H9 (cell line): ENCODE measurements around the gene ADAM8. TPM values are rescaled to one million over a fixed set of nuclear protein-coding genes. Genes with fewer than 3 reads are reported as not detected.

Source experiments
- DNase-seq: peaks from one replicate; pipeline ENCODE4 v3.0.0-alpha.2; 2017
- H2AFZ ChIP-seq: one replicate; pipeline ENCODE4 v1.6.1; 2013; ENCODE audit warnings: mild to moderate bottlenecking, low read length, control low read depth, moderate library complexity
- H2AK5ac ChIP-seq: 2 replicates; pipeline ENCODE4 v1.6.1; 2013; ENCODE audit warnings: low read length, control low read depth, mixed read lengths; ENCODE audit not compliant: insufficient read length
- H2BK120ac ChIP-seq: one replicate; pipeline ENCODE4 v1.6.1; 2013; ENCODE audit warnings: low read depth, mild to moderate bottlenecking, low read length, control low read depth, inconsistent platforms; ENCODE audit not compliant: poor library complexity, severe bottlenecking
- H2BK12ac ChIP-seq: 2 replicates; pipeline ENCODE4 v1.6.1; 2013; ENCODE audit warnings: low read length, control low read depth, mixed read lengths, low read depth; ENCODE audit not compliant: insufficient read length
- H2BK15ac ChIP-seq: 2 replicates; pipeline ENCODE4 v1.6.1; 2013; ENCODE audit warnings: low read depth, low read length, control low read depth
- H2BK20ac ChIP-seq: one replicate; pipeline ENCODE4 v1.6.1; 2013; ENCODE audit warnings: low read depth, mild to moderate bottlenecking, low read length, control low read depth, inconsistent platforms; ENCODE audit not compliant: poor library complexity, severe bottlenecking
- H2BK5ac ChIP-seq: 2 replicates; pipeline ENCODE4 v1.6.1; 2013; ENCODE audit warnings: low read length, control low read depth, mixed read lengths; ENCODE audit not compliant: insufficient read length
- H3K14ac ChIP-seq: 2 replicates; pipeline ENCODE4 v1.6.1; 2013; ENCODE audit warnings: low read length, control low read depth; ENCODE audit not compliant: insufficient read depth
- H3K18ac ChIP-seq: 2 replicates; pipeline ENCODE4 v1.6.1; 2013; ENCODE audit warnings: low read depth, mild to moderate bottlenecking, mixed read lengths, low read length, control low read depth; ENCODE audit not compliant: insufficient read length
- H3K23ac ChIP-seq: 2 replicates; pipeline ENCODE4 v1.6.1; 2013; ENCODE audit warnings: low read length, control low read depth, mixed read lengths, low read depth; ENCODE audit not compliant: insufficient read length
- H3K23me2 ChIP-seq: 2 replicates; pipeline ENCODE4 v1.6.1; 2013; ENCODE audit warnings: low read depth, mild to moderate bottlenecking, mixed read lengths, low read length, control low read depth; ENCODE audit not compliant: insufficient read length, poor library complexity, severe bottlenecking
- H3K27ac ChIP-seq: 2 replicates; pipeline ENCODE4 v1.5.1; 2013; ENCODE audit warnings: low read length, control low read depth, mixed read lengths, low read depth; ENCODE audit not compliant: insufficient read length
- H3K27me3 ChIP-seq: 2 replicates; pipeline ENCODE4 v1.6.1; 2013; ENCODE audit warnings: low read length, control low read depth, inconsistent platforms; ENCODE audit not compliant: insufficient read depth
- H3K4ac ChIP-seq: 2 replicates; pipeline ENCODE4 v1.6.1; 2013; ENCODE audit warnings: low read depth, mild to moderate bottlenecking, control low read depth, inconsistent platforms, low read length, moderate library complexity
- H3K4me1 ChIP-seq: 2 replicates; pipeline ENCODE4 v1.6.1; 2013; ENCODE audit warnings: low read length, control low read depth, inconsistent platforms; ENCODE audit not compliant: insufficient read depth
- H3K4me2 ChIP-seq: 2 replicates; pipeline ENCODE4 v1.6.1; 2013; ENCODE audit warnings: low read length, control low read depth, mixed read lengths; ENCODE audit not compliant: insufficient read length, insufficient read depth
- H3K56ac ChIP-seq: 2 replicates; pipeline ENCODE4 v1.6.1; 2013; ENCODE audit warnings: low read depth, mild to moderate bottlenecking, mixed read lengths, low read length, control low read depth; ENCODE audit not compliant: insufficient read length
- H3K79me1 ChIP-seq: 2 replicates; pipeline ENCODE4 v1.6.1; 2013; ENCODE audit warnings: low read depth, mild to moderate bottlenecking, moderate library complexity, low read length, control low read depth, inconsistent platforms; ENCODE audit not compliant: insufficient read depth, poor library complexity, severe bottlenecking
- H3K79me2 ChIP-seq: 2 replicates; pipeline ENCODE4 v1.6.1; 2013; ENCODE audit warnings: low read length, control low read depth, inconsistent platforms; ENCODE audit not compliant: insufficient read depth
- H3K9ac ChIP-seq: 2 replicates; pipeline ENCODE4 v1.6.1; 2013; ENCODE audit warnings: low read length, control low read depth, mixed read lengths; ENCODE audit not compliant: insufficient read length; ENCODE audit errors: extremely low read depth
- H3K9me3 ChIP-seq: one replicate; pipeline ENCODE4 v1.6.1; 2013; ENCODE audit warnings: low read depth, low read length, inconsistent platforms; ENCODE audit not compliant: control insufficient read depth
- H3T11ph ChIP-seq: one replicate; pipeline ENCODE4 v1.6.1; 2013; ENCODE audit warnings: mild to moderate bottlenecking, low read length, control low read depth, inconsistent platforms
- H4K20me1 ChIP-seq: one replicate; pipeline ENCODE4 v1.6.1; 2013; ENCODE audit not compliant: control insufficient read depth, insufficient read length, insufficient read depth
- H4K5ac ChIP-seq: 2 replicates; pipeline ENCODE4 v1.6.1; 2013; ENCODE audit warnings: low read depth, mild to moderate bottlenecking, mixed read lengths, low read length, control low read depth; ENCODE audit not compliant: insufficient read length
- H4K8ac ChIP-seq: replicated peaks from 2 replicates; pipeline ENCODE4 v1.6.1; 2013; ENCODE audit warnings: low read length, control low read depth, mixed read lengths, low read depth; ENCODE audit not compliant: insufficient read length
- H4K91ac ChIP-seq: 2 replicates; pipeline ENCODE4 v1.6.1; 2013; ENCODE audit warnings: low read depth, mild to moderate bottlenecking, moderate library complexity, mixed read lengths, low read length, control low read depth; ENCODE audit not compliant: insufficient read length
- H3K27ac Mint-ChIP-seq, 3 experiments: 2 replicates in 2 of 3; 3 replicates in 1 of 3; pipeline ENCODE4 v1.8.0; 2020 to 2021; ENCODE audit warnings: mixed read lengths in 3 of 3, mild to moderate bottlenecking in 1 of 3, moderate library complexity in 1 of 3
- H3K27me3 Mint-ChIP-seq: 2 replicates; pipeline ENCODE4 v1.8.0; 2021; ENCODE audit warnings: low read depth, mild to moderate bottlenecking, moderate library complexity, mixed read lengths
- H3K36me3 Mint-ChIP-seq, 3 experiments: 2 replicates in 2 of 3; 3 replicates in 1 of 3; pipeline ENCODE4 v1.8.0; 2020 to 2021; ENCODE audit warnings: low read depth in 3 of 3, mixed read lengths in 3 of 3; ENCODE audit not compliant: insufficient read depth in 1 of 3
- H3K4me1 Mint-ChIP-seq, 2 experiments: 2 replicates each; pipeline ENCODE4 v1.8.0; 2020; ENCODE audit warnings: mixed read lengths in 2 of 2
- H3K4me3 Mint-ChIP-seq, 2 experiments: 2 replicates in 1 of 2; 3 replicates in 1 of 2; pipeline ENCODE4 v1.8.0; 2020 to 2021; ENCODE audit warnings: mild to moderate bottlenecking in 2 of 2, mixed read lengths in 2 of 2, moderate library complexity in 1 of 2
- H3K9me3 Mint-ChIP-seq, 2 experiments: 2 replicates in 1 of 2; 3 replicates in 1 of 2; pipeline ENCODE4 v1.8.0; 2020; ENCODE audit warnings: mild to moderate bottlenecking in 2 of 2, mixed read lengths in 2 of 2, moderate library complexity in 1 of 2
- WGBS: extraction: QIAGEN DNeasy Blood & Tissue Kit; methylation state at CpG from one replicate; pipeline ENCODE4 v1.1.7; 2013; ENCODE audit warnings: missing lambda C conversion rate, low lambda C conversion rate, mixed read lengths; ENCODE audit not compliant: insufficient read length; ENCODE audit errors: extremely low coverage; 5-methylcytosine and 5-hydroxymethylcytosine counted together
- total RNA-seq: library from RNA; stranded (reverse); gene quantifications from 2 replicates; pipeline ENCODE4 v1.2.1, GENCODE V29; 2021
- TF ChIP-seq, protein P1 (sequence below): fragments of 200-600 bp; sonication (generic); conservative IDR thresholded peaks from 3 replicates; pipeline ENCODE4 v1.8.0; 2021; ENCODE audit warnings: antibody characterized with exemption, mild to moderate bottlenecking

Gene ADAM8
- total RNA-seq, 1 experiment from 2014 or later, result 5.4 TPM

DNA sequence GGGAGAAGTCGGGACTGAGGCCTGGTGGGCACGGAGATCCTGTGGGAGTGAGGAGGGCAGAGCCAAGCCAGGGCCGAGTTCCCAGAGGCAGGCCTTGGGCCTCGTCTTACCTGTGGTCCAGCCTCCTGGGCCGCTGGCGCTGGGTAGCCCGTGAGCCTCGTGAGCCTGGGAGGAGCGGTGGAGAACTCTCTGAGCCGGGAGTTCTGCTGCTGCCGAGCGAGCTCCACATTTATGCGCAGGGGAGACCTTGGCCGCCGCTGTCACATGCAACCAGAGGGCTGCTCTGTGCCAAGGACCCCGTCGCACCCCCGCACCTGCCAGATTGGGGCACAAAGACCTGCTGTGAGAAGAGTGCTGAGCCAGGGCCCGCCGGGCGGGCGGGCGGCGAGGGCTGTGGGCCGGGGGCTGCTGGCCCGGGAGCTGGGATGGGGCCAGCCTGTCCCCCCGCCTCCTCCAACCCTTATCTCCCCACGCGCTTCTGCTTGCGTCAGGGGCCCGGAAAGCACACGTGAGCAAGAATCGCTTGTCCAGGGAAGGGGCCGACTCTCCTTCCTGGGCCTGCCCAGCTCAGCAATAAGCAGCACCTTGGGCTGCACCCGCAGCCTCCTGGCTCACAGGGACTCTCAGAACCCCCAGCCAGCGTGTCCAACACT lies 28.9 kb downstream of the ADAM8 start:
- Histone ChIP-seq H4K20me1 (no peaks in the 10 kb centered on the region), H3K79me1 (no peaks in the 10 kb centered on the region), H3K27ac (no peak overlapping the region), H3K4me1 (no peaks in the 10 kb centered on the region), H2BK12ac (no peak overlapping the region), H3K18ac (no peak overlapping the region), H3K9ac (no peak overlapping the region), H3K23ac (no peak overlapping the region), H3K4me2 (no peak overlapping the region), H3K4ac (no peak overlapping the region), H3K23me2 (no peaks in the 10 kb centered on the region), H3K56ac (no peak overlapping the region), H2BK15ac (no peak overlapping the region), H2BK20ac (no peak overlapping the region), H2AK5ac (no peak overlapping the region), H3T11ph (no peak overlapping the region), H4K91ac (no peak overlapping the region), H2BK5ac (no peak overlapping the region), H3K9me3 (no peaks in the 10 kb centered on the region), H4K8ac (no peak overlapping the region), H3K14ac (no peak overlapping the region; the same call in 1 of the 2 replicates), H4K5ac (no peak overlapping the region), H3K27me3 (no peaks in the 10 kb centered on the region), H3K79me2 (no peaks in the 10 kb centered on the region), H2AFZ (no peak overlapping the region), H2BK120ac (no peak overlapping the region)
- H3K4me1 Mint-ChIP-seq, result peaks cover 23 to 31% of the 10 kb centered on the region in 2 experiments
- no peaks in the 10 kb centered on the region; a peak in 2 of 5 replicates for H3K9me3 Mint-ChIP-seq
- WGBS, result no CpG with 5 or more reads among the region's 36 CpGs
- no peak for DNase-seq
- TF ChIP-seq, protein P1, sequence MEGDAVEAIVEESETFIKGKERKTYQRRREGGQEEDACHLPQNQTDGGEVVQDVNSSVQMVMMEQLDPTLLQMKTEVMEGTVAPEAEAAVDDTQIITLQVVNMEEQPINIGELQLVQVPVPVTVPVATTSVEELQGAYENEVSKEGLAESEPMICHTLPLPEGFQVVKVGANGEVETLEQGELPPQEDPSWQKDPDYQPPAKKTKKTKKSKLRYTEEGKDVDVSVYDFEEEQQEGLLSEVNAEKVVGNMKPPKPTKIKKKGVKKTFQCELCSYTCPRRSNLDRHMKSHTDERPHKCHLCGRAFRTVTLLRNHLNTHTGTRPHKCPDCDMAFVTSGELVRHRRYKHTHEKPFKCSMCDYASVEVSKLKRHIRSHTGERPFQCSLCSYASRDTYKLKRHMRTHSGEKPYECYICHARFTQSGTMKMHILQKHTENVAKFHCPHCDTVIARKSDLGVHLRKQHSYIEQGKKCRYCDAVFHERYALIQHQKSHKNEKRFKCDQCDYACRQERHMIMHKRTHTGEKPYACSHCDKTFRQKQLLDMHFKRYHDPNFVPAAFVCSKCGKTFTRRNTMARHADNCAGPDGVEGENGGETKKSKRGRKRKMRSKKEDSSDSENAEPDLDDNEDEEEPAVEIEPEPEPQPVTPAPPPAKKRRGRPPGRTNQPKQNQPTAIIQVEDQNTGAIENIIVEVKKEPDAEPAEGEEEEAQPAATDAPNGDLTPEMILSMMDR, result no peak
- no peak overlapping the region for H3K27ac Mint-ChIP-seq
- H3K36me3 Mint-ChIP-seq, result no peaks in the 10 kb centered on the region
- H3K4me3 Mint-ChIP-seq, result no peak overlapping the region
- H3K27me3 Mint-ChIP-seq, result peaks cover 8% of the 10 kb centered on the region
